GM23338 (cell line): ENCODE data around the gene DMD.

Source experiments
- CREB1 ChIP-seq: fragments of 250-450 bp; sonication (Bioruptor Pico); IDR thresholded peaks from 2 replicates; pipeline ENCODE4 v1.5.0; 2020; ENCODE audit warnings: low read depth, mild to moderate bottlenecking, moderate library complexity
- EZH2 ChIP-seq: fragments of 200-600 bp; sonication (generic); IDR thresholded peaks from one replicate; pipeline ENCODE4 v1.8.0; 2017; ENCODE audit warnings: antibody characterized with exemption, mild to moderate bottlenecking, low read depth; ENCODE audit not compliant: unreplicated experiment
- EZH2phosphoT487 ChIP-seq: fragments of 200-600 bp; sonication (generic); IDR thresholded peaks from one replicate; pipeline ENCODE4 v1.8.1; 2018; ENCODE audit warnings: antibody characterized with exemption; ENCODE audit not compliant: unreplicated experiment
- JUNB ChIP-seq: IDR thresholded peaks from one replicate; pipeline ENCODE4 v1.6.1; 2016; ENCODE audit warnings: antibody characterized with exemption; ENCODE audit not compliant: unreplicated experiment
- NANOG ChIP-seq: IDR thresholded peaks from 2 replicates; pipeline ENCODE4 v1.6.1; 2016; ENCODE audit warnings: antibody characterized with exemption, borderline replicate concordance
- POLR2AphosphoS5 ChIP-seq: IDR thresholded peaks from 2 replicates; pipeline ENCODE4 v1.6.1; 2016; ENCODE audit warnings: antibody characterized with exemption, low read depth
- ZNF114 ChIP-seq: fragments of 250-450 bp; sonication (Bioruptor Pico); IDR thresholded peaks from 2 replicates; pipeline ENCODE4 v1.5.0; 2020; ENCODE audit warnings: mild to moderate bottlenecking, moderate library complexity
- ZNF331 ChIP-seq: fragments of 250-450 bp; sonication (Bioruptor Pico); IDR thresholded peaks from 2 replicates; pipeline ENCODE4 v1.5.0; 2020; ENCODE audit warnings: low read depth, mild to moderate bottlenecking, moderate library complexity
- TF ChIP-seq, protein P1 (sequence below), 2 experiments: fragments of 200-600 bp in 1 of 2; sonication (generic) in 1 of 2; conservative IDR thresholded peaks; 2 replicates each; pipeline versions ENCODE4 v1.5.1 to v1.6.1; 2016 to 2017; ENCODE audit warnings: antibody characterized with exemption in 2 of 2, low read depth in 2 of 2, mild to moderate bottlenecking in 2 of 2, moderate library complexity in 1 of 2
- TF ChIP-seq, protein P2 (sequence below): IDR thresholded peaks from one replicate; pipeline ENCODE4 v1.6.1; 2018; ENCODE audit warnings: antibody characterized with exemption; ENCODE audit not compliant: unreplicated experiment
- TF ChIP-seq, protein P3 (sequence below): fragments of 250-450 bp; sonication (Bioruptor Pico); IDR thresholded peaks from 2 replicates; pipeline ENCODE4 v1.5.0; 2020; ENCODE audit warnings: mild to moderate bottlenecking, moderate library complexity
- TF ChIP-seq, protein P4 (sequence below): IDR thresholded peaks from 2 replicates; pipeline ENCODE4 v1.6.1; 2016; ENCODE audit warnings: antibody characterized with exemption

DNA sequence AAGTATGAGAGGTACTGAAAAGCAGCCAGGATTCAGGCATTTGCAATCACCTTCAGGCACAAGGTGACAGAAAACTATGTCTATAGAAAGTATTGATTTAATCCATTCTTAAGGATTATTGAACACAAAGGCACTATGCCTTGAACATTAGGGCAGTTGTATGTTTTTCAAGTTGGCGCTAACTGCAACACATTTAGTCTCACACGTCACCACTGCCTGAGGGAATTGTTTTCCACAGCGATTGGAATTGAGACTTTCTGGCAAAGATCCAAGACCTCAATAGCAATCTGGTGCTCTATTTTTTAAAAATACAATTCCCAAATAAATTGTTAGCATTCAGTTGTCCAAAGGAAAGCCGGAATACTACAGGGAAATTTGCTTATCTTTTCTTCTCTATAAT lies 2086.8 kb downstream of the DMD start:
- no peak for TF ChIP-seq EZH2phosphoT487
- TF ChIP-seq, protein P1, sequence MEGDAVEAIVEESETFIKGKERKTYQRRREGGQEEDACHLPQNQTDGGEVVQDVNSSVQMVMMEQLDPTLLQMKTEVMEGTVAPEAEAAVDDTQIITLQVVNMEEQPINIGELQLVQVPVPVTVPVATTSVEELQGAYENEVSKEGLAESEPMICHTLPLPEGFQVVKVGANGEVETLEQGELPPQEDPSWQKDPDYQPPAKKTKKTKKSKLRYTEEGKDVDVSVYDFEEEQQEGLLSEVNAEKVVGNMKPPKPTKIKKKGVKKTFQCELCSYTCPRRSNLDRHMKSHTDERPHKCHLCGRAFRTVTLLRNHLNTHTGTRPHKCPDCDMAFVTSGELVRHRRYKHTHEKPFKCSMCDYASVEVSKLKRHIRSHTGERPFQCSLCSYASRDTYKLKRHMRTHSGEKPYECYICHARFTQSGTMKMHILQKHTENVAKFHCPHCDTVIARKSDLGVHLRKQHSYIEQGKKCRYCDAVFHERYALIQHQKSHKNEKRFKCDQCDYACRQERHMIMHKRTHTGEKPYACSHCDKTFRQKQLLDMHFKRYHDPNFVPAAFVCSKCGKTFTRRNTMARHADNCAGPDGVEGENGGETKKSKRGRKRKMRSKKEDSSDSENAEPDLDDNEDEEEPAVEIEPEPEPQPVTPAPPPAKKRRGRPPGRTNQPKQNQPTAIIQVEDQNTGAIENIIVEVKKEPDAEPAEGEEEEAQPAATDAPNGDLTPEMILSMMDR (conservative IDR thresholded peaks at IDR 0.05; ENCODE audit: low read depth in 2 of 2) = no peak
- TF ChIP-seq, protein P2, sequence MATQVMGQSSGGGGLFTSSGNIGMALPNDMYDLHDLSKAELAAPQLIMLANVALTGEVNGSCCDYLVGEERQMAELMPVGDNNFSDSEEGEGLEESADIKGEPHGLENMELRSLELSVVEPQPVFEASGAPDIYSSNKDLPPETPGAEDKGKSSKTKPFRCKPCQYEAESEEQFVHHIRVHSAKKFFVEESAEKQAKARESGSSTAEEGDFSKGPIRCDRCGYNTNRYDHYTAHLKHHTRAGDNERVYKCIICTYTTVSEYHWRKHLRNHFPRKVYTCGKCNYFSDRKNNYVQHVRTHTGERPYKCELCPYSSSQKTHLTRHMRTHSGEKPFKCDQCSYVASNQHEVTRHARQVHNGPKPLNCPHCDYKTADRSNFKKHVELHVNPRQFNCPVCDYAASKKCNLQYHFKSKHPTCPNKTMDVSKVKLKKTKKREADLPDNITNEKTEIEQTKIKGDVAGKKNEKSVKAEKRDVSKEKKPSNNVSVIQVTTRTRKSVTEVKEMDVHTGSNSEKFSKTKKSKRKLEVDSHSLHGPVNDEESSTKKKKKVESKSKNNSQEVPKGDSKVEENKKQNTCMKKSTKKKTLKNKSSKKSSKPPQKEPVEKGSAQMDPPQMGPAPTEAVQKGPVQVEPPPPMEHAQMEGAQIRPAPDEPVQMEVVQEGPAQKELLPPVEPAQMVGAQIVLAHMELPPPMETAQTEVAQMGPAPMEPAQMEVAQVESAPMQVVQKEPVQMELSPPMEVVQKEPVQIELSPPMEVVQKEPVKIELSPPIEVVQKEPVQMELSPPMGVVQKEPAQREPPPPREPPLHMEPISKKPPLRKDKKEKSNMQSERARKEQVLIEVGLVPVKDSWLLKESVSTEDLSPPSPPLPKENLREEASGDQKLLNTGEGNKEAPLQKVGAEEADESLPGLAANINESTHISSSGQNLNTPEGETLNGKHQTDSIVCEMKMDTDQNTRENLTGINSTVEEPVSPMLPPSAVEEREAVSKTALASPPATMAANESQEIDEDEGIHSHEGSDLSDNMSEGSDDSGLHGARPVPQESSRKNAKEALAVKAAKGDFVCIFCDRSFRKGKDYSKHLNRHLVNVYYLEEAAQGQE = no peak
- no peak for TF ChIP-seq EZH2
- TF ChIP-seq, protein P3, sequence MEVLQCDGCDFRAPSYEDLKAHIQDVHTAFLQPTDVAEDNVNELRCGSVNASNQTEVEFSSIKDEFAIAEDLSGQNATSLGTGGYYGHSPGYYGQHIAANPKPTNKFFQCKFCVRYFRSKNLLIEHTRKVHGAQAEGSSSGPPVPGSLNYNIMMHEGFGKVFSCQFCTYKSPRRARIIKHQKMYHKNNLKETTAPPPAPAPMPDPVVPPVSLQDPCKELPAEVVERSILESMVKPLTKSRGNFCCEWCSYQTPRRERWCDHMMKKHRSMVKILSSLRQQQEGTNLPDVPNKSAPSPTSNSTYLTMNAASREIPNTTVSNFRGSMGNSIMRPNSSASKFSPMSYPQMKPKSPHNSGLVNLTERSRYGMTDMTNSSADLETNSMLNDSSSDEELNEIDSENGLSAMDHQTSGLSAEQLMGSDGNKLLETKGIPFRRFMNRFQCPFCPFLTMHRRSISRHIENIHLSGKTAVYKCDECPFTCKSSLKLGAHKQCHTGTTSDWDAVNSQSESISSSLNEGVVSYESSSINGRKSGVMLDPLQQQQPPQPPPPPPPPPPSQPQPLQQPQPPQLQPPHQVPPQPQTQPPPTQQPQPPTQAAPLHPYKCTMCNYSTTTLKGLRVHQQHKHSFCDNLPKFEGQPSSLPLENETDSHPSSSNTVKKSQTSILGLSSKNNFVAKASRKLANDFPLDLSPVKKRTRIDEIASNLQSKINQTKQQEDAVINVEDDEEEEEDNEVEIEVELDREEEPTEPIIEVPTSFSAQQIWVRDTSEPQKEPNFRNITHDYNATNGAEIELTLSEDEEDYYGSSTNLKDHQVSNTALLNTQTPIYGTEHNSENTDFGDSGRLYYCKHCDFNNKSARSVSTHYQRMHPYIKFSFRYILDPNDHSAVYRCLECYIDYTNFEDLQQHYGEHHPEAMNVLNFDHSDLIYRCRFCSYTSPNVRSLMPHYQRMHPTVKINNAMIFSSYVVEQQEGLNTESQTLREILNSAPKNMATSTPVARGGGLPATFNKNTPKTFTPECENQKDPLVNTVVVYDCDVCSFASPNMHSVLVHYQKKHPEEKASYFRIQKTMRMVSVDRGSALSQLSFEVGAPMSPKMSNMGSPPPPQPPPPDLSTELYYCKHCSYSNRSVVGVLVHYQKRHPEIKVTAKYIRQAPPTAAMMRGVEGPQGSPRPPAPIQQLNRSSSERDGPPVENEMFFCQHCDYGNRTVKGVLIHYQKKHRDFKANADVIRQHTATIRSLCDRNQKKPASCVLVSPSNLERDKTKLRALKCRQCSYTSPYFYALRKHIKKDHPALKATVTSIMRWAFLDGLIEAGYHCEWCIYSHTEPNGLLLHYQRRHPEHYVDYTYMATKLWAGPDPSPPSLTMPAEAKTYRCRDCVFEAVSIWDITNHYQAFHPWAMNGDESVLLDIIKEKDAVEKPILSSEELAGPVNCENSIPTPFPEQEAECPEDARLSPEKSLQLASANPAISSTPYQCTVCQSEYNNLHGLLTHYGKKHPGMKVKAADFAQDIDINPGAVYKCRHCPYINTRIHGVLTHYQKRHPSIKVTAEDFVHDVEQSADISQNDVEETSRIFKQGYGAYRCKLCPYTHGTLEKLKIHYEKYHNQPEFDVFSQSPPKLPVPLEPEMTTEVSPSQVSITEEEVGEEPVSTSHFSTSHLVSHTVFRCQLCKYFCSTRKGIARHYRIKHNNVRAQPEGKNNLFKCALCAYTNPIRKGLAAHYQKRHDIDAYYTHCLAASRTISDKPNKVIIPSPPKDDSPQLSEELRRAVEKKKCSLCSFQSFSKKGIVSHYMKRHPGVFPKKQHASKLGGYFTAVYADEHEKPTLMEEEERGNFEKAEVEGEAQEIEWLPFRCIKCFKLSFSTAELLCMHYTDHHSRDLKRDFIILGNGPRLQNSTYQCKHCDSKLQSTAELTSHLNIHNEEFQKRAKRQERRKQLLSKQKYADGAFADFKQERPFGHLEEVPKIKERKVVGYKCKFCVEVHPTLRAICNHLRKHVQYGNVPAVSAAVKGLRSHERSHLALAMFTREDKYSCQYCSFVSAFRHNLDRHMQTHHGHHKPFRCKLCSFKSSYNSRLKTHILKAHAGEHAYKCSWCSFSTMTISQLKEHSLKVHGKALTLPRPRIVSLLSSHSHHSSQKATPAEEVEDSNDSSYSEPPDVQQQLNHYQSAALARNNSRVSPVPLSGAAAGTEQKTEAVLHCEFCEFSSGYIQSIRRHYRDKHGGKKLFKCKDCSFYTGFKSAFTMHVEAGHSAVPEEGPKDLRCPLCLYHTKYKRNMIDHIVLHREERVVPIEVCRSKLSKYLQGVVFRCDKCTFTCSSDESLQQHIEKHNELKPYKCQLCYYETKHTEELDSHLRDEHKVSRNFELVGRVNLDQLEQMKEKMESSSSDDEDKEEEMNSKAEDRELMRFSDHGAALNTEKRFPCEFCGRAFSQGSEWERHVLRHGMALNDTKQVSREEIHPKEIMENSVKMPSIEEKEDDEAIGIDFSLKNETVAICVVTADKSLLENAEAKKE (CRISPR knock-in tag) = no peak
- no peak for TF ChIP-seq POLR2AphosphoS5
- no peak for TF ChIP-seq ZNF114 (CRISPR knock-in tag)
- TF ChIP-seq ZNF331 (CRISPR knock-in tag) = no peak
- no peak for TF ChIP-seq CREB1 (CRISPR knock-in tag)
- no peak for TF ChIP-seq NANOG
- TF ChIP-seq, protein P4, sequence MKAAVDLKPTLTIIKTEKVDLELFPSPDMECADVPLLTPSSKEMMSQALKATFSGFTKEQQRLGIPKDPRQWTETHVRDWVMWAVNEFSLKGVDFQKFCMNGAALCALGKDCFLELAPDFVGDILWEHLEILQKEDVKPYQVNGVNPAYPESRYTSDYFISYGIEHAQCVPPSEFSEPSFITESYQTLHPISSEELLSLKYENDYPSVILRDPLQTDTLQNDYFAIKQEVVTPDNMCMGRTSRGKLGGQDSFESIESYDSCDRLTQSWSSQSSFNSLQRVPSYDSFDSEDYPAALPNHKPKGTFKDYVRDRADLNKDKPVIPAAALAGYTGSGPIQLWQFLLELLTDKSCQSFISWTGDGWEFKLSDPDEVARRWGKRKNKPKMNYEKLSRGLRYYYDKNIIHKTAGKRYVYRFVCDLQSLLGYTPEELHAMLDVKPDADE = no peak
- no peak for TF ChIP-seq JUNB
